HepG2 (cell line): ENCODE results near the gene PWWP2A. TPM values are rescaled to one million over a fixed set of nuclear protein-coding genes. Genes with fewer than 3 reads are reported as not detected.

Experiments used
- GATAD1 ChIP-seq: IDR thresholded peaks from 2 replicates; pipeline ENCODE4 v1.6.1; 2016; ENCODE audit warnings: missing genetic modification reagents, missing compliant biosample characterization
- HDAC2 ChIP-seq: sonication (generic); formaldehyde crosslinking; IDR thresholded peaks from 2 replicates; pipeline ENCODE4 v1.4.0; 2020; ENCODE audit warnings: missing genetic modification reagents
- HNF4G ChIP-seq, 2 experiments: sonication (generic) in 1 of 2; formaldehyde crosslinking in 1 of 2; IDR thresholded peaks; 2 replicates each; pipeline versions ENCODE4 v1.4.0 to v1.6.1; 2011 to 2020; ENCODE audit warnings: borderline replicate concordance in 2 of 2, low read depth in 2 of 2, mild to moderate bottlenecking in 2 of 2, low read length in 1 of 2, missing genetic modification reagents in 1 of 2, moderate library complexity in 1 of 2
- ISX ChIP-seq: sonication (generic); formaldehyde crosslinking; conservative IDR thresholded peaks from 2 replicates; pipeline ENCODE4 v1.5.0; 2020; ENCODE audit warnings: missing genetic modification reagents
- KDM1A ChIP-seq: IDR thresholded peaks from 2 replicates; pipeline ENCODE4 v1.6.1; 2016; ENCODE audit warnings: missing compliant biosample characterization
- KDM5A ChIP-seq: fragments of 200-600 bp; sonication (generic); IDR thresholded peaks from 2 replicates; pipeline ENCODE4 v1.7.0; 2018; ENCODE audit warnings: antibody characterized with exemption, mild to moderate bottlenecking, low read length, borderline replicate concordance
- PCBP1 ChIP-seq: fragments of 200-400 bp; formaldehyde crosslinking; IDR thresholded peaks from 2 replicates; pipeline ENCODE4 v1.6.1; 2017; ENCODE audit warnings: mild to moderate bottlenecking, low read depth, low read length, borderline replicate concordance
- ZBTB34 ChIP-seq: sonication (generic); formaldehyde crosslinking; IDR thresholded peaks from 2 replicates; pipeline ENCODE4 v1.8.0; 2022; ENCODE audit warnings: mild to moderate bottlenecking, missing genetic modification reagents
- ZEB1 ChIP-seq: IDR thresholded peaks from 2 replicates; pipeline ENCODE4 v1.6.1; 2012; ENCODE audit warnings: mild to moderate bottlenecking, low read depth, inconsistent platforms; ENCODE audit not compliant: insufficient replicate concordance
- ZNF124 ChIP-seq: sonication (generic); formaldehyde crosslinking; IDR thresholded peaks from 2 replicates; pipeline ENCODE4 v1.4.0; 2020; ENCODE audit warnings: missing genetic modification reagents
- ZNF282 ChIP-seq: fragments of 450-650 bp; IDR thresholded peaks from 2 replicates; pipeline ENCODE4 v1.6.1; 2018; ENCODE audit not compliant: partially characterized antibody
- ZNF407 ChIP-seq: sonication (generic); formaldehyde crosslinking; IDR thresholded peaks from one replicate; pipeline ENCODE4 v1.5.1; 2020; ENCODE audit warnings: mild to moderate bottlenecking, missing genetic modification reagents; ENCODE audit errors: not compliant biosample characterization
- ZNF496 ChIP-seq: sonication (generic); formaldehyde crosslinking; IDR thresholded peaks from 2 replicates; pipeline ENCODE4 v1.8.1; 2023; ENCODE audit warnings: mild to moderate bottlenecking, moderate library complexity, missing genetic modification reagents; ENCODE audit not compliant: insufficient replicate concordance
- ZNF567 ChIP-seq: sonication (generic); formaldehyde crosslinking; IDR thresholded peaks from 2 replicates; pipeline ENCODE4 v1.8.1; 2023; ENCODE audit warnings: mild to moderate bottlenecking, missing genetic modification reagents, borderline replicate concordance
- ZNF782 ChIP-seq: sonication (generic); formaldehyde crosslinking; IDR thresholded peaks from 2 replicates; pipeline ENCODE4 v1.4.0; 2020; ENCODE audit warnings: missing genetic modification reagents, mild to moderate bottlenecking, borderline replicate concordance
- polyA plus RNA-seq, 8 experiments: library from polyadenylated mRNA; depleted of rRNA in 3 of 8; stranded (reverse) in 7 of 8; unstranded in 1 of 8; fragments of >200 nt; fragmentation: Illumina TruSeq in 4 of 8; extraction: Trizol in 4 of 8; gene quantifications; 2 replicates each; pipeline versions ENCODE4 v1.2.1 to v1.2.3, GENCODE V29; 2011 to 2016; ENCODE audit warnings: low read depth in 4 of 8, missing spikeins in 1 of 8, mixed read lengths in 1 of 8; ENCODE audit not compliant: insufficient read depth in 1 of 8
- total RNA-seq, 5 experiments: library from RNA; depleted of rRNA; stranded (reverse); fragments of >200 nt; fragmentation: Illumina TruSeq; extraction: Trizol; gene quantifications; 2 replicates each; pipeline ENCODE4 v1.2.3, GENCODE V29; 2016; ENCODE audit warnings: low read depth in 1 of 5
- TF ChIP-seq, protein P1 (sequence below), 2 experiments: sonication (generic) in 1 of 2; formaldehyde crosslinking in 1 of 2; IDR thresholded peaks; 2 replicates each; pipeline versions ENCODE4 v1.4.0 to v1.6.1; 2016 to 2020; ENCODE audit warnings: borderline replicate concordance in 1 of 2, low read depth in 1 of 2, mild to moderate bottlenecking in 1 of 2, missing genetic modification reagents in 1 of 2

The PWWP2A gene
- total and polyA plus RNA-seq, 2 of the 13 experiments (the other 11 are each of a cell fraction or from before 2014, with no cell fraction given), result 7.3 to 16.9 TPM

DNA sequence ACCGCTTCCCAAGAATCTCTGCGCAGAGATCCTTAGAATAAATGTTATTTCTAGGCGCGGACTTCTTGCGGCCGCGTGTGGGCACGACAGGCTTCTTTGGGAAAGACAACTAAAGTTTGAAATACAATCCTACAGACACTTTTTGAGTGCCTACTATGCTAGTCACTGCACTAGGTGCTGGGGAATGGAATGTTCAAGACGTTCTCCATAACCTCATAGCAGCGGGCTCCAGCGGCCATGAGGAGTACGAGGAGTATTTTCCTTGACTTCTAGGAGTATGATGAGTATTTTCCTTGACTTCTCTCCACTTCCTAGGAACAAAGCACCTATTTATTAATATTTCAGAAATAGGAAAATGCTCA lies 636 bp upstream of the PWWP2A start (continued):
- TF ChIP-seq GATAD1 (no peak), HNF4G (IDR thresholded peaks at IDR 0.05; ENCODE audit: borderline replicate concordance, low read depth, low read length) (no peak), HNF4G (CRISPR knock-in tag; IDR thresholded peaks at IDR 0.05; ENCODE audit: borderline replicate concordance, low read depth) (no peak), HDAC2 (CRISPR knock-in tag) (0 out of 2 replicates have a peak, but pooled peaks have one; percentile 3), ZNF282 (no peak), ZNF407 (CRISPR knock-in tag) (no peak), ZNF782 (CRISPR knock-in tag) (no peak), ZBTB34 (no peak), PCBP1 (no peak), ISX (CRISPR knock-in tag) (no peak), ZNF567 (CRISPR knock-in tag) (no peak), KDM5A (no peak), ZNF124 (CRISPR knock-in tag) (no peak), KDM1A (CRISPR knock-in tag) (peak; percentile 86; the same call in 1 of the 2 replicates), ZNF496 (no peak), ZEB1 (peak; percentile 30)
- TF ChIP-seq, protein P1, sequence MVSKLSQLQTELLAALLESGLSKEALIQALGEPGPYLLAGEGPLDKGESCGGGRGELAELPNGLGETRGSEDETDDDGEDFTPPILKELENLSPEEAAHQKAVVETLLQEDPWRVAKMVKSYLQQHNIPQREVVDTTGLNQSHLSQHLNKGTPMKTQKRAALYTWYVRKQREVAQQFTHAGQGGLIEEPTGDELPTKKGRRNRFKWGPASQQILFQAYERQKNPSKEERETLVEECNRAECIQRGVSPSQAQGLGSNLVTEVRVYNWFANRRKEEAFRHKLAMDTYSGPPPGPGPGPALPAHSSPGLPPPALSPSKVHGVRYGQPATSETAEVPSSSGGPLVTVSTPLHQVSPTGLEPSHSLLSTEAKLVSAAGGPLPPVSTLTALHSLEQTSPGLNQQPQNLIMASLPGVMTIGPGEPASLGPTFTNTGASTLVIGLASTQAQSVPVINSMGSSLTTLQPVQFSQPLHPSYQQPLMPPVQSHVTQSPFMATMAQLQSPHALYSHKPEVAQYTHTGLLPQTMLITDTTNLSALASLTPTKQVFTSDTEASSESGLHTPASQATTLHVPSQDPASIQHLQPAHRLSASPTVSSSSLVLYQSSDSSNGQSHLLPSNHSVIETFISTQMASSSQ (IDR thresholded peaks at IDR 0.05; ENCODE audit: low read depth), result no peak
- TF ChIP-seq, protein P1 (CRISPR knock-in tag; IDR thresholded peaks at IDR 0.05; ENCODE audit: borderline replicate concordance), result no peak
